GM12878 (cell line): ENCODE measurements around the gene SPATA3. TPM values are rescaled to one million over a fixed set of nuclear protein-coding genes. Genes with fewer than 3 reads are reported as not detected.

Source experiments
- ATAC-seq: fragments of 200-7000 bp; cut with Tn5 transposase; 3 replicates; pipeline ENCODE4 v1.9.1; 2020; ENCODE audit warnings: mild to moderate bottlenecking, moderate library complexity
- BruUV-seq: library from RNA; stranded (reverse); fragments of 400-500 nt; replicated peaks from 2 replicates; lab custom pipeline; 2021; lab: Mats Ljungman, UMichigan
- CTCF ChIA-PET: fragments of 300-600 bp; sonication (Branson Sonifier 250); formaldehyde crosslinking; extraction: SDS; loops from one replicate; lab custom pipeline; 2021; ENCODE audit warnings: inconsistent platforms; lab: Yijun Ruan, JAX
- POLR2A ChIA-PET: fragments of 350-600 bp; formaldehyde crosslinking; extraction: SDS; loops from one replicate; lab custom pipeline; 2021; ENCODE audit warnings: inconsistent platforms; lab: Charles Lee
- RAD21 ChIA-PET: fragments of 300-600 bp; sonication (Branson Sonifier 250); formaldehyde crosslinking; loops from one replicate; lab custom pipeline; 2023; ENCODE audit warnings: antibody characterized with exemption; ENCODE audit not compliant: unreplicated experiment; lab: Charles Lee
- SMC1A ChIA-PET: fragments of 300-600 bp; sonication (Branson Sonifier 250); formaldehyde crosslinking; loops from one replicate; lab custom pipeline; 2023; ENCODE audit not compliant: unreplicated experiment, uncharacterized antibody; lab: Charles Lee
- DNase-seq: peaks from one replicate; pipeline ENCODE4 v3.0.0-alpha.2; 2011; ENCODE audit warnings: low read depth, low spot score
- FAIRE-seq: peaks from 3 replicates; lab custom pipeline; 2011; peaks lifted over from hg19 to GRCh38; lab: Jason Lieb, UNC
- H2AFZ ChIP-seq: 2 replicates; pipeline ENCODE4 v1.6.0; 2011; ENCODE audit warnings: low read depth, low read length, control low read depth; ENCODE audit not compliant: control insufficient read depth
- H3K27ac ChIP-seq: 2 replicates; pipeline ENCODE4 v1.5.1; 2011; ENCODE audit warnings: control low read depth; ENCODE audit not compliant: control insufficient read depth, insufficient read depth
- H3K27me3 ChIP-seq, 2 experiments: replicated peaks in 1 of 2; 2 replicates each; pipeline versions ENCODE4 v1.6.0 to v1.6.1; 2011; ENCODE audit warnings: low read length in 1 of 2; ENCODE audit not compliant: control insufficient read depth in 2 of 2, insufficient read depth in 2 of 2
- H3K36me3 ChIP-seq, 2 experiments: 2 replicates each; pipeline ENCODE4 v1.5.1; 2011; ENCODE audit warnings: low read length in 1 of 2; ENCODE audit not compliant: control insufficient read depth in 2 of 2, insufficient read depth in 2 of 2
- H3K4me1 ChIP-seq: 2 replicates; pipeline ENCODE4 v1.6.1; 2011; ENCODE audit warnings: mild to moderate bottlenecking, low read length, moderate library complexity, mixed read lengths; ENCODE audit not compliant: control insufficient read depth, insufficient read depth
- H3K4me2 ChIP-seq: 2 replicates; pipeline ENCODE4 v1.6.0; 2011; ENCODE audit warnings: control low read depth; ENCODE audit not compliant: control insufficient read depth, insufficient read depth
- H3K4me3 ChIP-seq: fragments of 200-600 bp; sonication (generic); 2 replicates; pipeline ENCODE4 v1.5.1; 2016
- H3K79me2 ChIP-seq: 2 replicates; pipeline ENCODE4 v1.6.0; 2011; ENCODE audit warnings: low read length; ENCODE audit not compliant: control insufficient read depth, insufficient read depth
- H3K9ac ChIP-seq: 2 replicates; pipeline ENCODE4 v1.8.0; 2011; ENCODE audit warnings: low read length, control low read depth, mixed read lengths; ENCODE audit not compliant: control insufficient read depth, insufficient read depth
- H3K9me3 ChIP-seq: replicated peaks from 3 replicates; pipeline ENCODE4 v1.5.1; 2011; ENCODE audit warnings: mild to moderate bottlenecking, low read length; ENCODE audit not compliant: control insufficient read depth, insufficient read depth
- H4K20me1 ChIP-seq: 2 replicates; pipeline ENCODE4 v1.6.0; 2011; ENCODE audit not compliant: control insufficient read depth, insufficient read depth
- CBX5 ChIP-seq: sonication (generic); IDR thresholded peaks from 2 replicates; pipeline ENCODE4 v1.6.1; 2016; ENCODE audit warnings: low read depth, moderate library complexity, mild to moderate bottlenecking, inconsistent platforms
- FOXM1 ChIP-seq: IDR thresholded peaks from 2 replicates; pipeline ENCODE4 v1.6.1; 2012; ENCODE audit warnings: low read depth, mild to moderate bottlenecking, inconsistent platforms, low read length, moderate library complexity
- HCFC1 ChIP-seq: fragments of 150-350 bp; IDR thresholded peaks from 2 replicates; pipeline ENCODE4 v1.6.1; 2014; ENCODE audit warnings: low read length
- MEF2B ChIP-seq: fragments of 450-650 bp; IDR thresholded peaks from 2 replicates; pipeline ENCODE4 v1.6.1; 2018; ENCODE audit warnings: mild to moderate bottlenecking, moderate library complexity; ENCODE audit not compliant: partially characterized antibody, poor library complexity, severe bottlenecking
- MYC ChIP-seq: IDR thresholded peaks from 2 replicates; pipeline ENCODE4 v1.6.1; 2011; ENCODE audit warnings: mild to moderate bottlenecking, low read length, moderate library complexity, inconsistent platforms; ENCODE audit not compliant: insufficient read depth, insufficient replicate concordance, insufficient read length, severe bottlenecking
- SREBF1 ChIP-seq: IDR thresholded peaks from 2 replicates; pipeline ENCODE4 v1.6.1; 2012; ENCODE audit warnings: mild to moderate bottlenecking, low read length
- TCF7 ChIP-seq: IDR thresholded peaks from 2 replicates; pipeline ENCODE4 v1.6.1; 2014; ENCODE audit warnings: antibody characterized with exemption, borderline replicate concordance
- ZBED1 ChIP-seq: IDR thresholded peaks from 2 replicates; pipeline ENCODE4 v1.6.1; 2016; ENCODE audit warnings: borderline replicate concordance
- ZNF384 ChIP-seq: IDR thresholded peaks from 2 replicates; pipeline ENCODE4 v1.6.1; 2012; ENCODE audit warnings: low read depth, mild to moderate bottlenecking, low read length, improper control_type of control experiment, borderline replicate concordance
- WGBS: methylation state at CpG from one replicate; pipeline ENCODE4 v1.1.6; 2016; ENCODE audit warnings: low lambda C conversion rate; ENCODE audit not compliant: insufficient replicate concordance, insufficient coverage; ENCODE audit errors: missing lambda C conversion rate; 5-methylcytosine and 5-hydroxymethylcytosine counted together
- in situ Hi-C: fragments of 300-500 bp; cut with MboI; formaldehyde crosslinking; loops from 9 replicates; pipeline ENCODE4 v1.14.3; 2018; ENCODE audit warnings: mixed read lengths
- intact Hi-C: fragments of 100-400 bp; cut with micrococcal nuclease; formaldehyde crosslinking; loops from one replicate; pipeline ENCODE4 v1.14.2; 2022; ENCODE audit not compliant: unreplicated experiment
- polyA plus RNA-seq, 11 experiments: library from polyadenylated mRNA; depleted of rRNA in 4 of 11; unstranded in 6 of 11; stranded (reverse) in 5 of 11; fragments of >200 nt; fragmentation: Nextera tagmentation in 4 of 11; fragmentation: Illumina TruSeq in 1 of 11; extraction: Ambion mirVana in 4 of 11; extraction: Trizol in 1 of 11; gene quantifications; 1 replicate in 1 of 11; 2 replicates in 10 of 11; pipeline versions ENCODE4 v1.2.1 to v1.2.3, GENCODE V29; 2011 to 2016; ENCODE audit warnings: inconsistent platforms in 2 of 11, missing spikeins in 2 of 11, low read depth in 1 of 11
- total RNA-seq, 4 experiments: library from RNA; depleted of rRNA in 3 of 4; stranded (reverse); fragments of >200 nt in 3 of 4; fragmentation: Illumina TruSeq in 1 of 4; extraction: Trizol in 1 of 4; gene quantifications; 2 replicates each; pipeline versions ENCODE4 v1.2.1 to v1.2.3, GENCODE V29; 2013 to 2021
- TF ChIP-seq, protein P1 (sequence below): fragments of 450-650 bp; formaldehyde crosslinking; IDR thresholded peaks from 2 replicates; pipeline ENCODE4 v1.4.0; 2020; ENCODE audit warnings: mild to moderate bottlenecking, moderate library complexity
- TF ChIP-seq, protein P2 (sequence below): IDR thresholded peaks from 2 replicates; pipeline ENCODE4 v1.6.1; 2012; ENCODE audit warnings: low read depth, low read length, improper control_type of control experiment

The SPATA3 gene
- total and polyA plus RNA-seq, 10 of the 15 experiments (the other 5 are each of a cell fraction or from before 2014, with no cell fraction given) = not detected

DNA sequence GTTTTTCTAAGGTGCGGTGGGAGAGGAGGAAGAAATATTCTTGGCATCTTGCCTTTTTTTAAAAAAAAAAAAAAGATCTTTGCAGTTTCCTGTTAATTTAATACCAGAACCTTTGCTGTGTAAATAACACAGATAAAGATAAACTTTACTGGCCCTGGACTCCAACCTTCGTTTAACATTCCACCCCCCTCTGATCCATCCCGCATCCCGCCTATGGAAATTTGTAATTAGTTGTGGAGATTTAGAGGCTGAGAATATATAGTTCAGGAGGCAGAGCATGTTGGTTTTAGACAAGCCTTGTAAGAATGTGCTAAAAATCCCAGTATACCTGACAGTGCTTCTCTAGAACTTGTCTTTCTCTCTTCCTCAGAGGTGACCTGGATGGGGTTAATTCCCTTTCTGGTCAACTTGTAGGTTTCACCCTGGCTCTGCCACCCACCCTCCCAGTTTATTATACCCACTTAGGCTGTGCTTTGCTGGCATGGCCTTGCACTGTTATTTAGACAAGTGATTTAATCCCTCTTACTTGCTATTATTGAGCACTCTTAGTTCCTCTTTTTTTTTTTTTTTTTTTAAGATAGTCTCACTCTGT lies 38.5 kb downstream of the SPATA3 start:
- POLR2A ChIA-PET = interaction anchor here (0.7 kb wide), 1 partner anchor 340 kb away, joined by 6 read pairs; no protein-coding TSS in a partner anchor
- FAIRE-seq = peak; percentile 59
- Histone ChIP-seq H2AFZ (no peak overlapping the region), H3K27ac (no peak overlapping the region), H3K4me1 (peaks cover 3% of the 10 kb centered on the region; the same call in 1 of the 2 replicates), H4K20me1 (no peaks in the 10 kb centered on the region), H3K36me3 (no peaks in the 10 kb centered on the region), H3K9ac (no peak overlapping the region), H3K4me3 (no peak overlapping the region), H3K79me2 (no peaks in the 10 kb centered on the region), H3K4me2 (no peak overlapping the region; the same call in 1 of the 2 replicates), H3K9me3 (no peaks in the 10 kb centered on the region), H3K27me3 (peaks cover 7 to 14% of the 10 kb centered on the region in 2 experiments)
- intact Hi-C loops = no loop called here
- peak; percentile 90 for ATAC-seq
- CTCF ChIA-PET = interaction anchor here (0.7 to 3.0 kb wide), 4 partner anchors 11 to 23 kb away, joined by 3 to 16 read pairs (median 4); no protein-coding TSS in a partner anchor
- RAD21 ChIA-PET = no interaction called here
- 29% methylated on average over 4 of the region's 4 CpGs for WGBS
- SMC1A ChIA-PET = no interaction called here
- peak; percentile 66 for TF ChIP-seq ZNF384
- TF ChIP-seq MEF2B = no peak
- no peak for DNase-seq
- no TSS peak for BruUV-seq
- in situ Hi-C loops = no loop called here

GRCh38 chr2:231036131-231036530 lies 40.2 kb downstream of the SPATA3 start:
- H4K20me1 ChIP-seq = no peaks in the 10 kb centered on the region
- H3K4me2 ChIP-seq = no peak overlapping the region
- ATAC-seq = no peak
- H3K4me3 ChIP-seq = no peak overlapping the region
- H3K36me3 ChIP-seq = no peaks in the 10 kb centered on the region
- BruUV-seq = no TSS peak
- ChIA-PET POLR2A (no interaction called here), RAD21 (no interaction called here), CTCF (interaction anchor here (0.9 to 1.3 kb wide), 2 partner anchors 212 to 225 kb away, joined by 3 read pairs; no protein-coding TSS in a partner anchor), SMC1A (no interaction called here)
- no peak overlapping the region for H3K27ac ChIP-seq
- FAIRE-seq = no peak
- H3K79me2 ChIP-seq = no peaks in the 10 kb centered on the region
- in situ Hi-C loops (no loop called here), intact Hi-C loops (no loop called here)
- H3K4me1 ChIP-seq = peaks cover 3% of the 10 kb centered on the region; the same call in 1 of the 2 replicates
- H3K9me3 ChIP-seq = no peaks in the 10 kb centered on the region
- TF ChIP-seq, protein P1, sequence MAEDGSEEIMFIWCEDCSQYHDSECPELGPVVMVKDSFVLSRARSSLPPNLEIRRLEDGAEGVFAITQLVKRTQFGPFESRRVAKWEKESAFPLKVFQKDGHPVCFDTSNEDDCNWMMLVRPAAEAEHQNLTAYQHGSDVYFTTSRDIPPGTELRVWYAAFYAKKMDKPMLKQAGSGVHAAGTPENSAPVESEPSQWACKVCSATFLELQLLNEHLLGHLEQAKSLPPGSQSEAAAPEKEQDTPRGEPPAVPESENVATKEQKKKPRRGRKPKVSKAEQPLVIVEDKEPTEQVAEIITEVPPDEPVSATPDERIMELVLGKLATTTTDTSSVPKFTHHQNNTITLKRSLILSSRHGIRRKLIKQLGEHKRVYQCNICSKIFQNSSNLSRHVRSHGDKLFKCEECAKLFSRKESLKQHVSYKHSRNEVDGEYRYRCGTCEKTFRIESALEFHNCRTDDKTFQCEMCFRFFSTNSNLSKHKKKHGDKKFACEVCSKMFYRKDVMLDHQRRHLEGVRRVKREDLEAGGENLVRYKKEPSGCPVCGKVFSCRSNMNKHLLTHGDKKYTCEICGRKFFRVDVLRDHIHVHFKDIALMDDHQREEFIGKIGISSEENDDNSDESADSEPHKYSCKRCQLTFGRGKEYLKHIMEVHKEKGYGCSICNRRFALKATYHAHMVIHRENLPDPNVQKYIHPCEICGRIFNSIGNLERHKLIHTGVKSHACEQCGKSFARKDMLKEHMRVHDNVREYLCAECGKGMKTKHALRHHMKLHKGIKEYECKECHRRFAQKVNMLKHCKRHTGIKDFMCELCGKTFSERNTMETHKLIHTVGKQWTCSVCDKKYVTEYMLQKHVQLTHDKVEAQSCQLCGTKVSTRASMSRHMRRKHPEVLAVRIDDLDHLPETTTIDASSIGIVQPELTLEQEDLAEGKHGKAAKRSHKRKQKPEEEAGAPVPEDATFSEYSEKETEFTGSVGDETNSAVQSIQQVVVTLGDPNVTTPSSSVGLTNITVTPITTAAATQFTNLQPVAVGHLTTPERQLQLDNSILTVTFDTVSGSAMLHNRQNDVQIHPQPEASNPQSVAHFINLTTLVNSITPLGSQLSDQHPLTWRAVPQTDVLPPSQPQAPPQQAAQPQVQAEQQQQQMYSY (CRISPR knock-in tag) = no peak
- no peak for TF ChIP-seq TCF7
- no peak for TF ChIP-seq CBX5
- no peak for TF ChIP-seq SREBF1
- TF ChIP-seq, protein P2, sequence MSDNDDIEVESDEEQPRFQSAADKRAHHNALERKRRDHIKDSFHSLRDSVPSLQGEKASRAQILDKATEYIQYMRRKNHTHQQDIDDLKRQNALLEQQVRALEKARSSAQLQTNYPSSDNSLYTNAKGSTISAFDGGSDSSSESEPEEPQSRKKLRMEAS = no peak
- TF ChIP-seq ZBED1 = no peak
- TF ChIP-seq MYC = no peak
- no peak for TF ChIP-seq FOXM1
- TF ChIP-seq HCFC1 = no peak
- H3K27me3 ChIP-seq = peaks cover 9 to 14% of the 10 kb centered on the region in 2 experiments
- DNase-seq = no peak
- no peak overlapping the region for H2AFZ ChIP-seq
- 54% methylated on average over 4 of the region's 4 CpGs for WGBS
- H3K9ac ChIP-seq = no peak overlapping the region
